OCI-LY3 (cell line): Measurements from ENCODE around the gene IRX6.

Source experiments
- H2AFZ ChIP-seq: fragments of 200-600, 300-600 bp; shearing (Covaris generic); 2 replicates; pipeline ENCODE4 v1.6.0; 2014; ENCODE audit warnings: antibody characterized with exemption, low read depth, low read length
- H3K27ac ChIP-seq: fragments of 200-600, 300-600 bp; sonication (generic); 2 replicates; pipeline ENCODE4 v1.5.1; 2014; ENCODE audit warnings: mild to moderate bottlenecking, low read length, moderate library complexity, mixed read lengths
- H3K27me3 ChIP-seq: fragments of 200-600, 300-600 bp; sonication (generic); 2 replicates; pipeline ENCODE4 v1.6.1; 2014; ENCODE audit warnings: low read depth, low read length, mixed read lengths
- H3K36me3 ChIP-seq: fragments of 200-600, 300-600 bp; sonication (generic); replicated peaks from 2 replicates; pipeline ENCODE3; 2014; ENCODE audit warnings: low read depth, low read length, mixed read lengths
- H3K4me1 ChIP-seq: fragments of 300-600, 200-600 bp; sonication (generic); 2 replicates; pipeline ENCODE4 v1.6.1; 2014; ENCODE audit warnings: low read length, mixed read lengths
- H3K4me2 ChIP-seq: fragments of 200-600, 300-600 bp; sonication (generic); 2 replicates; pipeline ENCODE4 v1.6.1; 2014; ENCODE audit warnings: low read length, mixed read lengths
- H3K4me3 ChIP-seq: fragments of 300-600, 200-600 bp; sonication (generic); 2 replicates; pipeline ENCODE4 v1.5.1; 2014; ENCODE audit warnings: antibody characterized with exemption, mild to moderate bottlenecking, low read length, moderate library complexity
- H3K79me2 ChIP-seq: fragments of 300-600, 200-600 bp; shearing (Covaris generic); 2 replicates; pipeline ENCODE4 v1.6.1; 2014; ENCODE audit warnings: mild to moderate bottlenecking, low read length, mixed read lengths
- H3K9ac ChIP-seq: fragments of 300-600, 200-600 bp; shearing (Covaris generic); 2 replicates; pipeline ENCODE4 v1.6.0; 2014; ENCODE audit warnings: mild to moderate bottlenecking, low read length, moderate library complexity
- H3K9me3 ChIP-seq: fragments of 200-600, 300-600 bp; shearing (Covaris generic); 2 replicates; pipeline ENCODE4 v1.6.1; 2014; ENCODE audit warnings: low read length, mixed read lengths; ENCODE audit not compliant: insufficient read depth
- H4K20me1 ChIP-seq: fragments of 200-600, 300-600 bp; sonication (generic); 2 replicates; pipeline ENCODE4 v1.6.1; 2016; ENCODE audit warnings: low read length, mixed read lengths; ENCODE audit not compliant: insufficient read depth
- EZH2phosphoT487 ChIP-seq: fragments of 200-600 bp; shearing (Covaris generic); IDR thresholded peaks from 2 replicates; pipeline ENCODE4 v1.6.1; 2018; ENCODE audit warnings: antibody characterized with exemption, mixed run types, low read depth
- TF ChIP-seq, protein P1 (sequence below): fragments of 200-600, 300-600 bp; sonication (generic); IDR thresholded peaks from 2 replicates; pipeline ENCODE4 v1.5.1; 2014; ENCODE audit warnings: antibody characterized with exemption, low read length, low read depth

Gene IRX6

DNA sequence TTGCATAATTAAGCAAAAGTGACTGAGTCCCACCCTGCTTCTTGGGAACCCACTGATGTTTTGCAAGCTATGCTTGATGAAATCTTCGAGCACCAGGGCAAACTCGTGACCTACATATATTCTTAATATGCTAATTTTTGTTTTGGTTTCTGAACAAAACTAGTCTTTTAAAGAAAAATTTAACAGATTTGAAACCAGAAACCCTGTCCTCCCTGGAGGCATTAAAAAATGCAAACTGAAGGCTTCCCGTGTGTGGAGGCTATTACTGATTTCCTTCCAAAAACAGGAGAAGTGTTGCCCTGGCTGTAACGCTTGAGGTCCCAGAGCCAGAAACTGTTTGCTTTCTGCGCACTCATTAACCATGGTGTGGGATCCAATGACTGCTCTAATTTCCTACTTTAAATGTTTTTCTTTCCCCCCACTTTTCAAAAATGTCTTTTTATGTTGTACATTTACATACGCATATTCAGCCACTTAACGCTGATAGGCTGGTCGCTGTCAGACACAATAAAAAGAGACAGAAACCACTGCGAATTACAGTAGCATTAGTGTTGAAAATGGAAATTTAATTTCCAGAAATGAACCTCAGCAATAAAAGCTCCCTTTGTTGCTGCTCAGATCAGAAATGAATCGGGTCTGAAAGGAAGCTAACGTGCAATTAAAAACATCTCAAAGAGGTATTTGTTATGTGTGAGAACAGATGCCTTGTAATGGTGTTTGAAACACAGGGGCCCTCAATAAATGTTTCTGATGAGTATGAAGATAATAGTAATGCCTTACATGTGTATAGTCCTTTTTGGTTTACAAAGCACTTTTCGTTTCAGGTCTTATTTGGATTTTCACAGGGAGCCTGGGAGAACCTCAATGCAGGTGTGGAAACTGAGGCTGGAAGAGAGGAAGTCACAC lies 39.9 kb upstream of the IRX6 start:
- no peak for TF ChIP-seq EZH2phosphoT487
- TF ChIP-seq, protein P1, sequence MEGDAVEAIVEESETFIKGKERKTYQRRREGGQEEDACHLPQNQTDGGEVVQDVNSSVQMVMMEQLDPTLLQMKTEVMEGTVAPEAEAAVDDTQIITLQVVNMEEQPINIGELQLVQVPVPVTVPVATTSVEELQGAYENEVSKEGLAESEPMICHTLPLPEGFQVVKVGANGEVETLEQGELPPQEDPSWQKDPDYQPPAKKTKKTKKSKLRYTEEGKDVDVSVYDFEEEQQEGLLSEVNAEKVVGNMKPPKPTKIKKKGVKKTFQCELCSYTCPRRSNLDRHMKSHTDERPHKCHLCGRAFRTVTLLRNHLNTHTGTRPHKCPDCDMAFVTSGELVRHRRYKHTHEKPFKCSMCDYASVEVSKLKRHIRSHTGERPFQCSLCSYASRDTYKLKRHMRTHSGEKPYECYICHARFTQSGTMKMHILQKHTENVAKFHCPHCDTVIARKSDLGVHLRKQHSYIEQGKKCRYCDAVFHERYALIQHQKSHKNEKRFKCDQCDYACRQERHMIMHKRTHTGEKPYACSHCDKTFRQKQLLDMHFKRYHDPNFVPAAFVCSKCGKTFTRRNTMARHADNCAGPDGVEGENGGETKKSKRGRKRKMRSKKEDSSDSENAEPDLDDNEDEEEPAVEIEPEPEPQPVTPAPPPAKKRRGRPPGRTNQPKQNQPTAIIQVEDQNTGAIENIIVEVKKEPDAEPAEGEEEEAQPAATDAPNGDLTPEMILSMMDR, result no peak
- H3K27ac ChIP-seq, result no peak overlapping the region
- H3K4me2 ChIP-seq, result no peak overlapping the region
- H3K9ac ChIP-seq, result no peak overlapping the region
- no peaks in the 10 kb centered on the region for H3K9me3 ChIP-seq
- no peaks in the 10 kb centered on the region for H3K36me3 ChIP-seq
- H3K4me1 ChIP-seq, result no peaks in the 10 kb centered on the region
- no peaks in the 10 kb centered on the region for H3K27me3 ChIP-seq
- H3K4me3 ChIP-seq, result no peak overlapping the region
- no peaks in the 10 kb centered on the region for H3K79me2 ChIP-seq
- no peaks in the 10 kb centered on the region for H4K20me1 ChIP-seq
- H2AFZ ChIP-seq, result no peak overlapping the region

DNA sequence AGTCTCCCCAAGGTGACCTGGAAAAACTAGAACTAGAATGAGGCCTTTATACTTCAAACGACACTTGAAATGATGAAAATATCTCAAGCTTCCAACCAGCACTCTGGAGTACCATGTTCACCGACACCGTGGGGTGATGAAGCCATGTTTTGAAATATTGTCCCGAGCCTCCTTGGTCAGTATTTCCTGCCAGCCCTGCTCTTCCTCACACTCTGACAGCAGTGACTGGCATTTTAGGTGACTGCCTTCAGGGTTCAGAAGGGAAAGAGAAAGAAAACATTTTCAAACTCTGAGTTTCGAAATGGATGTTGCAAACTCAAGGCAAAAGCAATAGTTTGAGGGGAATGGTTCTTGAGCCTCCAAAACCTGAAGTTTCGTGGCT lies 39.3 kb upstream of the IRX6 start:
- H3K9ac ChIP-seq, result no peak overlapping the region
- no peaks in the 10 kb centered on the region for H3K27me3 ChIP-seq
- no peak overlapping the region for H3K4me2 ChIP-seq
- no peaks in the 10 kb centered on the region for H4K20me1 ChIP-seq
- H3K4me3 ChIP-seq, result no peak overlapping the region
- no peak overlapping the region for H3K27ac ChIP-seq
- H3K79me2 ChIP-seq, result no peaks in the 10 kb centered on the region
- no peak overlapping the region for H2AFZ ChIP-seq
- no peaks in the 10 kb centered on the region for H3K4me1 ChIP-seq
- H3K9me3 ChIP-seq, result no peaks in the 10 kb centered on the region
- no peaks in the 10 kb centered on the region for H3K36me3 ChIP-seq
- no peak for TF ChIP-seq EZH2phosphoT487
- TF ChIP-seq, protein P1, result no peak

- no peaks in the 10 kb centered on the region for H3K27me3 ChIP-seq
- H4K20me1 ChIP-seq, result no peaks in the 10 kb centered on the region
- no peak overlapping the region for H3K4me2 ChIP-seq
- H3K4me3 ChIP-seq, result no peak overlapping the region
- H3K9ac ChIP-seq, result no peak overlapping the region
- no peaks in the 10 kb centered on the region for H3K79me2 ChIP-seq
- H3K27ac ChIP-seq, result no peak overlapping the region
- H3K36me3 ChIP-seq, result no peaks in the 10 kb centered on the region
- no peak overlapping the region for H2AFZ ChIP-seq
- no peaks in the 10 kb centered on the region for H3K9me3 ChIP-seq
- TF ChIP-seq EZH2phosphoT487, result no peak
- TF ChIP-seq, protein P1, result no peak
- H3K4me1 ChIP-seq, result no peaks in the 10 kb centered on the region
Observed at GRCh38 chr16:55285586-55285985, 38.4 kb upstream of the IRX6 start.

DNA sequence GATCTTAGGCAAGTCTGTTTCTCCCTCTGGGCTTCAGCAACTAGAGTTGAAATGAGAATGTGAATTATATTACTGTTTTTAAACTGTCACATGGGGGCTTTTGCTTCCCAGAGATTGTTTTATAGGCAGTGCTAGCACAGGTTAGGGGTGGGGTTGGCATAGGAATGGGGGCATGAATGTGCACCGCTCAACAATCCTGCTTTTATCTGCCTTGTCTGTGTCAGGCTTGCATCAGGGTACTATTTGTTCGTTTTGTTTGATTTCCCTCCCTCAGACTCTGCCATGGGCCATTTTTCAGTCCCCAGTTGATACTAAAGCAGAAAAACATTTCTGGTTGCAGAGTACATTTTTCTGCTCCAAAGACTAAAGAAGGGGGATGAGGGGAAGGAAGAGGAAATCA lies 34.6 kb upstream of the IRX6 start:
- no peaks in the 10 kb centered on the region for H3K9me3 ChIP-seq
- H3K9ac ChIP-seq, result no peak overlapping the region
- H3K27me3 ChIP-seq, result no peaks in the 10 kb centered on the region
- H3K79me2 ChIP-seq, result no peaks in the 10 kb centered on the region
- TF ChIP-seq, protein P1, result no peak
- no peak for TF ChIP-seq EZH2phosphoT487
- no peak overlapping the region for H3K4me2 ChIP-seq
- no peaks in the 10 kb centered on the region for H4K20me1 ChIP-seq
- no peak overlapping the region for H3K4me3 ChIP-seq
- no peaks in the 10 kb centered on the region for H3K36me3 ChIP-seq
- no peaks in the 10 kb centered on the region for H3K4me1 ChIP-seq
- no peak overlapping the region for H3K27ac ChIP-seq
- H2AFZ ChIP-seq, result no peak overlapping the region
